ENCODE data around the gene MAP2K5.
"Not testable (repeated sequence)": the region's sequence is repeated elsewhere in the genome, so short reads cannot be mapped to it uniquely, and the experiment has no call there.

Gene MAP2K5

GRCh38 chr15:67646847-67647246, 104.3 kb downstream of the MAP2K5 start:
- in situ Hi-C loops (cut with HindIII; ENCODE audit: low sequenced_read_pairs): no loop called here

- in situ Hi-C loops (cut with HindIII; ENCODE audit: low sequenced_read_pairs): no loop called here
Observed at GRCh38 chr15:67652586-67652985, 110.1 kb downstream of the MAP2K5 start.

DNA sequence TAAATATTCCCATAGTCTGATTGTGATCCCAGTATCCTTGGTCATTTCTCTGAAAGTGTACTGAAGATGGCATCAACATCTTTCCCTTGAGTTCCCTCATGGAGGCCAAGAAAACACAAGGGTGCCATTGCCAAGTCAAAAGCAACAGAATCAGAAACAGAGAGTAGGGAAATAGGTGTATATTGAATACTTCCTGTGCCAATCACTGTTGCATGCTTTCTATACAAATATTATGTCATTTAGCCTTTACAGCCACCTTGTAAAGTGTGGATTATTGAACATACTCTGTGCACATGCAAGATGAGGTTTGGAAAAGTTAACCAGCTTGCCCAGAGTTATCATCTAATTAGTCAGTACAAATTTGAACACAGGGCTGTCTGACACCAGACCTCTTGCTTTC, 117.9 kb downstream of the MAP2K5 start:
- in situ Hi-C loops (cut with HindIII; ENCODE audit: low sequenced_read_pairs): loop anchor here (10.0 kb wide), 1 partner anchor 64 kb away; no protein-coding TSS in a partner anchor

- in situ Hi-C loops (cut with HindIII; ENCODE audit: low sequenced_read_pairs): loop anchor here (10.0 kb wide), 1 partner anchor 64 kb away; no protein-coding TSS in a partner anchor
Observed at GRCh38 chr15:67660874-67661606, 118.5 kb downstream of the MAP2K5 start.

DNA sequence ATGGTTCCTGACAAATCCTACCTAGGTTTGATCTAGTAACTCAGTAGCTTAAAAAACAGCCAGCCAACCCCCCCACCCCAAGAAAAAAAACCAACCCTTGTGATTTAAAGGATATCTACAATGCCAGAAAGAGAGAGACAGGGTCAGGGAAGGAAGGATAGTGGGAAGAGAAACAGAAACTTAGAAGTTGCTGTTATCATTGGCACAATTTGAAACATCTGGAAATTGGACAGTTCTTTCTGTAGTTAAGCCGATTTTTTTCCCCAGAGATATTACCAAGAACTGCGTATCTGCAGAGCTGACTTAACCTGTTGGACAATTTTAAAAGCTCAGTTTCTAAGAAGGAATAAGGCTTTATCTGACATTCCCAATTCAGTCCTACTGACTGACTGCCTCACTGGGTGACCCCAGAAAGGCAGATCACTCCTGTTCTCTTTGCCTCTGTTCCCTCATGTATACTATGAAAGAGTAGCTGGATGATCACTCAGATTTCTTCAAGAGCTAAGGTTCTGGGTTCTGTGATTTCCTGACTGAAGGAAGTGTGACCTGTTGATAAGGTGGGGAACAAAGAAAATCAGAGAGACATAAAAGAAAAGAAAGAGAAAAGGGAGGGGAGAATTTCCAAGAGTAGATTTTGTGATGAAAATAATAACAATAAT, 128.3 kb downstream of the MAP2K5 start:
- in situ Hi-C loops (cut with HindIII; ENCODE audit: low sequenced_read_pairs): no loop called here

DNA sequence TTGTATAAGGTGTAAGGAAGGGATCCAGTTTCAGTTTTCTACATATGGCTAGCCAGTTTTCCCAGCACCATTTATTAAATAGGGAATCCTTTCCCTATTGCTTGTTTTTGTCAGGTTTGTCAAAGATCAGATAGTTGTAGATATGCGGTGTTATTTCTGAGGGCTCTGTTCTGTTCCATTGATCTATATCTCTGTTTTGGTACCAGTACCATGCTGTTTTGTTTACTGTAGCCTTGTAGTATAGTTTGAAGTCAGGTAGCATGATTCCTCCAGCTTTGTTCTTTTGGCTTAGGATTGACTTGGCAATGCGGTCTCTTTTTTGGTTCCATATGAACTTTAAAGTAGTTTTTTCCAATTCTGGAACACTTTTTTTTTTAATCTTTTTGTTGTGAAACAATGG, 130.3 kb downstream of the MAP2K5 start:
- in situ Hi-C loops (cut with HindIII; ENCODE audit: low sequenced_read_pairs): not testable (repeated sequence)

DNA sequence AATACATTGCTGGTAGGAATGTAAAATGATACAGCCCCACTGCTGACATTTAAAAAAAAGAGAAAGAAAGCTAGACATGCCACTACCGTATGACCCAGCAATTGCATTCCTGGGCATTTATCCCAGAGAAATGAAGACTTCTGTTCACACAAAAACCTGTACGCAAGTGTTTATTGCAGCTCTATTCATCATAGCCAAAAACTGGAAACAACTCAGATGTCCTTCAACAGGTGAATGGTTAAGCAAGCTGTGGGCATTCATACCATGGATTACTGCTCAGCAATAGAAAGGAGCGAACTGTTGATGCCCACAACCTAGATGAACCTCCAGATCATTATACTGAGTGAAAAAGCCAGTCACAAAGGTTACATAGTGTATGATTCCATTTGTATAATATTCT, 132.5 kb downstream of the MAP2K5 start:
- in situ Hi-C loops (cut with HindIII; ENCODE audit: low sequenced_read_pairs): no loop called here

DNA sequence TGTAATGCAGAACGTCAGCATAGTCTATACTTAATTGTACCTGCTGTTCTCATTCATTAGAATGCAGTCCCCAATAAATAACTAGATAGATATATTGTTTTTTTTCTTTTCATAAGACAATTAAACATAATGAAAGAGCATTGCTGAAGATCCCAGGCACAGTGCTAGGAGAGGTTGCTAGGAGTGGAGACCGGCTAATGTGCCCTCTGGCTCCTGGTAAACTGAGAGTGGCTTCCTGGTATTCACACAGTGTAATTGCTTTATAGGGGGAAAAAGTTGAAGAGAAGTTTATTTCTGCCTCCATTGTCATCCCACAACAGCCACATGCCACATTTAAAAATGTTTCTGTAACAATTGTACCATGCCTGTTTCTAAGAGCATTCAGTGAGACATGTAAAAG, 135.6 kb downstream of the MAP2K5 start:
- in situ Hi-C loops (cut with HindIII; ENCODE audit: low sequenced_read_pairs): no loop called here

GRCh38 chr15:67678993-67679392, 136.5 kb downstream of the MAP2K5 start:
- in situ Hi-C loops (cut with HindIII; ENCODE audit: low sequenced_read_pairs): no loop called here

GRCh38 chr15:67680641-67681040, 138.1 kb downstream of the MAP2K5 start:
- in situ Hi-C loops (cut with HindIII; ENCODE audit: low sequenced_read_pairs): no loop called here

- in situ Hi-C loops (cut with HindIII; ENCODE audit: low sequenced_read_pairs): no loop called here
Observed at GRCh38 chr15:67685008-67685599, 142.6 kb downstream of the MAP2K5 start.

DNA sequence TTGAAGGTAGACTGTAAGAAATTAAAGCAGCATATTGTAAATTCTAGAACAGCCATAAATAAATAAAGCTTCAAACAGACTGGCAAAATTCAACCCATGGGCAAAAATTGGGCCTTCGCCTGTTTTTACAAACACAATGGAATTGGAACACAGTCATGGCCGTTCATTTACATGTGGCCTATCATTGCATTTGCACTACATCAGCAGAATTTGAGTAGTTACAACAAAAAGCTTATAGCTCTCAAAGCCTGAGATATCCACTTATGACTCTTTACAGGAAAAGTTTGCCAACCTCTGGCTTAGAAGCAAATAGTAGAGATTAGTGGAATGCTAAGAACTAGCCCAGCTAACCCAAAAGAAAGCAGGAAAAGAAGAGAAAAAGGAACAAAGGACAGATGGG, 143.2 kb downstream of the MAP2K5 start:
- in situ Hi-C loops (cut with HindIII; ENCODE audit: low sequenced_read_pairs): no loop called here

- in situ Hi-C loops (cut with HindIII; ENCODE audit: low sequenced_read_pairs): no loop called here
Observed at GRCh38 chr15:67690936-67691335, 148.4 kb downstream of the MAP2K5 start.

GRCh38 chr15:67691450-67691849, 148.9 kb downstream of the MAP2K5 start:
- in situ Hi-C loops (cut with HindIII; ENCODE audit: low sequenced_read_pairs): no loop called here

- in situ Hi-C loops (cut with HindIII; ENCODE audit: low sequenced_read_pairs): no loop called here
Observed at GRCh38 chr15:67692573-67692972, 150.1 kb downstream of the MAP2K5 start.

DNA sequence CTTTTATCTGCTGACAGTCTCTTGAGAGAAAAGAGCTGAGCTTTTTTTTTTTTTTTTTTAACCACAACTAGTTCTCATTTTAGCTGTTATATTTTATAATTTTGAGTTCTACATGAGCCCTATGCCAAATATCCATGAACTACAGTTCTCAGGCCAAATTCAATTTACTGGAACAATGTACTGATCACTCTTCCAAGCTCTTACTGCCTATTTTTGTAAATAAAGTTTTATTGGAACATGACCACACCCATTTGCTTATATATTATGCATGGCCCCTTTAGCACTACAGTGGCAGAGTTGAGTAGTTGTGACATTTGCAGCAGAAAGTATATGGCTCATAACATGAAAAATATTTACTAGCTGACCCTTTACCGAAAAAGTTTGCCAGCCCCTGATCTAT, 153.6 kb downstream of the MAP2K5 start:
- in situ Hi-C loops (cut with HindIII; ENCODE audit: low sequenced_read_pairs): no loop called here

DNA sequence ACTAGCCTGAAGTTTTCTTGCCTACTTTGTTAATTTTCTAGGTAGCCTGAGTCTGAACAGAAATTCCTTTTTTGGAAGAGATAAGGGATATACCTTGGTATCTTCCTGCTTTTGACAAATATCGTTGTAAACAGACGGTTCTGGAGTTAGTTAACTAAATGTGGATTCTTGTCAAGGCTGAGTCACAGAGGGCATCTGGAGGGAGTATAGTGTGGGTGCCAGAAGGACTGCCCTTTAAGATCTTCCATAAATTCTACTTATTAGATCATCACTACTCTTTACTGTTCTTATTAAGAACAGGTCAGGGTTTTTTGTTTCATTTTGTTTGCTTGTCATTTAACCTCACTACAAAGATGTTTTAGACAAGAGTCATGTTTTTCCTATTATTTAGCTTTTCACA, 157.5 kb downstream of the MAP2K5 start:
- in situ Hi-C loops (cut with HindIII; ENCODE audit: low sequenced_read_pairs): no loop called here

DNA sequence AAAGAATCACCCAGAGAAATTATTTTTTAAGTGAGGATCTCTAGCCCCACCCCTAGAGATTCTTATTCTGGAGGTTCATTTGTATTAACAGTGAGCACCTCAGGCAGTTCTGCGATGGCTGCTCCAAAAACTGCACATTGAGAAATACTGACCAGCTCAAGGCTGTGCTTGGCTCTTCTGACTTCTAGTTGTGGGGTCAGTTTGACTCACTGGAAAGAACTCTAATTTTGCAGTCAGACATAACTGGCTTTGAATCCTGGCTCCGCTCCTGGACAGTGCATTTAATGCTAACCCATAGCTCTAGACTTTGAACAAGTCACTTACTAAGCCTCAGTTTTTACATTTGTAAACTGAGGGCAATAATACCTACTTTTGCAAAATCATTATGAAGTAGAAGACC, 159.2 kb downstream of the MAP2K5 start:
- in situ Hi-C loops (cut with HindIII; ENCODE audit: low sequenced_read_pairs): no loop called here

DNA sequence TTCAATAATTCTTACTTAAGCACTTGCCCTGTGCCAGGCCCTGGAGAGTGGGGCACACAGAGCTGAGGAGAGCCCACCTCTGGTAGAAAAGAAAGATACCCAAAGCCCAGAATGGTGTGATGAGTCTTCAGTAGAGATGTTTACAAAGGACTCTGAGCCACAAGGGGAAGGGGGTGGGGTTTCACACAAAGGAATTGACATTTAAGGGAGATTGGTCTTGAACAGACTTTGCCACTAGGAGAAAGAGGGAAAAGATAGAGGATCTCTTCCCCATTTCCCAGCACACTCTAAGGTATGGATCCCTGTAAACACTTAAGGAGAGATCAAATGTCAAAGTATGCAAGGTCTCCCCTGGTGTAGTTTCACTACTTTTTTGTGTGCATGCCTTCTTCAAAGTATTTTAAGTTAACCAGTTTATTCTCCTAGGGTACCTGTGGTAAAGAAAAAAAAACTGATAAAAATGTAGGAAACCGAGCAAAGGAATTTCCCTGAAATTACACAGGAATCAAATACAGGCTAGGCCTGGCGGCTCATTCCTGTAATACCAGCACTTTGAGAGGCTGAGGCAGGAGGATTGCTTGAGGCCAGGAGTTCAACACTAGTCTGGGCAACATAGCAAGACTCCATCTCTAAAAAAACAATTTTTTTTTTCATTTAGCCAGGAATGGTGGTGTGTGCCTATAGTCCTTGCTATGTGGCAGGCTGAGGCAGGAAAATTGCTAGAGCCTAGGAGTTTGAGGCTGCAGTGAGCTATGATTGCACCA, 165.2 kb downstream of the MAP2K5 start:
- in situ Hi-C loops (cut with HindIII; ENCODE audit: low sequenced_read_pairs): no loop called here

DNA sequence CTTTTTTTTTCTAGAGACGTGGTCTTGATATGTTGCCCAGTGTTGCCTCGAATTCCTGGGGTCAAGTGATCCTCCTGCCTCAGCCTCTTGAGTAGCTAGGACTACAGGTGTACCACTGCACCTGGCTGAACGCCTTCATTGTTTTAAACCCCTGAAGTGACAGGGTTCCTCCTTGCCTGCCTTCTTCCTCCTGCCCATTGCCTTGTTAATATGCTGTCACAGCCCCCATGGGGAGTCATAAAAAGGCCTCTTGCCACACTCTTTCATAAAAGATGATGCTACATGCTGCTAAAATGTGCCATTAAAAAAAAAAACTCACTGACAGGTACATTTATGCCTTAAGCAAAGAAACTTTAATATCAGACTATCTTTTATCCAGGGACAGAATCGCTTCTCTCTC, 166.0 kb downstream of the MAP2K5 start:
- in situ Hi-C loops (cut with HindIII; ENCODE audit: low sequenced_read_pairs): no loop called here

- in situ Hi-C loops (cut with HindIII; ENCODE audit: low sequenced_read_pairs): no loop called here
Observed at GRCh38 chr15:67715170-67715569, 172.7 kb downstream of the MAP2K5 start.

Measured in DLD1 (cell line).